Measurements from ENCODE around the gene SH3TC2.

DNA sequence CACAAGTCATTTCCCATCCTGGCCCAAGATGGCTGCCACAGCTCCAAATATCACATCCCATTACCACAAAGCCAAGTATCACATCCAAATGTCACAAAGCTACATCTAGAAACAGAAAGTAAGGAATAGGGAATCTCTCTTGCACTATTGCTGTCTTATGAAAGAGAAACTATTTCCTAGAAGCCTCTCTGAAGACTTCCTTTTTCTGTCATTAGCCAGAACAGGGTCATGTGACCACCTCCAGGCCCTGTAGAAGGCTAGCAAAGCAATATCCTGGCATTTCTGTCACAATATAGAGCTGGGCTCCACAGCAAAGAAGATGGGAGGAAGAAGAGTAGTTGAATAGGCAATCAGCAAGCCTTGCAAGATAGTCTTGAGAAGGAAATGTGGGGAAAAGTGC lies 99.2 kb downstream of the SH3TC2 start:
- TF ChIP-seq L3MBTL2 (conservative IDR thresholded peaks at IDR 0.05) (no peak), FOXA1 (IDR thresholded peaks at IDR 0.05) (no peak), SP1 (IDR thresholded peaks at IDR 0.05) (no peak), FOXK2 (IDR thresholded peaks at IDR 0.05) (no peak), LEF1 (IDR thresholded peaks at IDR 0.05; ENCODE audit: borderline replicate concordance) (no peak), ARNT (IDR thresholded peaks at IDR 0.05) (no peak), ELF4 (IDR thresholded peaks at IDR 0.05) (no peak)
- TF ChIP-seq, protein P1, sequence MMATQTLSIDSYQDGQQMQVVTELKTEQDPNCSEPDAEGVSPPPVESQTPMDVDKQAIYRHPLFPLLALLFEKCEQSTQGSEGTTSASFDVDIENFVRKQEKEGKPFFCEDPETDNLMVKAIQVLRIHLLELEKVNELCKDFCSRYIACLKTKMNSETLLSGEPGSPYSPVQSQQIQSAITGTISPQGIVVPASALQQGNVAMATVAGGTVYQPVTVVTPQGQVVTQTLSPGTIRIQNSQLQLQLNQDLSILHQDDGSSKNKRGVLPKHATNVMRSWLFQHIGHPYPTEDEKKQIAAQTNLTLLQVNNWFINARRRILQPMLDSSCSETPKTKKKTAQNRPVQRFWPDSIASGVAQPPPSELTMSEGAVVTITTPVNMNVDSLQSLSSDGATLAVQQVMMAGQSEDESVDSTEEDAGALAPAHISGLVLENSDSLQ (IDR thresholded peaks at IDR 0.05) = no peak

All from HEK293T (cell line).